ENCODE data around the gene SMIM35.

The SMIM35 gene

GRCh38 chr11:118086913-118087768, at the start of gene SMIM35:
TSS of gene SMIM35 (minus strand) at chr11:118086963. CDS start at chr11:118086757, 206 bp downstream.
- no peak for DNase-seq (ENCODE audit: low spot score)

DNA sequence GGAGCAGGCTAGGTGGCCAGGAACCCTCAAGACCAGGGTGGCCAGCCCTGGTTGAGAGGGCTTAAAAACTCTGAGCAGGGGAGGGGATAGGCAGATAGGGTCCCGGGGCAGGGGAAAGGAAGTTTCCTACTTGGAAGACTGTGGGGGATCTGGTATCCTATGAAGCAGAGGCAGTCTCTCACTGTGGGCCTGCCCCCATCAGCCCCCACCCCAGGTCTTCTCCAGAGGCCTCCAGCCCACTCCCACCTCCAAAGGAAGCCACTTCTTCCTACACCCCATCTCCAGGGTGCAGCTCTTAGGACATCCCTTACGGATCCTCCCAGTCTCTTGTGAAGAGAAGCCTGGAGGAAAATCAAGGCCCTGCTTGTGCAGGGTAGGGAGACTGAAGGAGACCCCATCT, 49.6 kb upstream of the SMIM35 start:
- DNase-seq (ENCODE audit: low spot score): no peak

DNA sequence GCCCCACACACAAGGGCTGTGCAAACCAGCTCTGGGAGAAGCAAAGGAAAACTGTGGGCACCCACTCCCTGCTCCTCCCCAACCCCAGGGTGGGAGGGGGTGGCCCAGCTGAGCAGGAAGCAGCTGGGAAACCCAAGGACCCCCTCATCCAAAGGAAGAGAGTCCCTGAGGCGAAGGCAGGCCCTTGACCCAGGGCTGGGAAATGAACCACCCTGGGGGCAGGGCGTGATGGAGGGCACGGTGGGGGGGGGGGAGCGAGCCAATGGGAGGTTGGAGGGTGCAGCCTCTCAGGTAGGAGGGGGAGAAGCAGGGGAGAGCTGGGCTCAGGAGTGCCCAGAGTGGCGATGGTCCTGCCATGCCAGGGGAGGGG, 49.0 kb upstream of the SMIM35 start:
- no peak for DNase-seq (ENCODE audit: low spot score)

GRCh38 chr11:118135051-118135795, 48.5 kb upstream of the SMIM35 start:
- DNase-seq (ENCODE audit: low spot score): no peak

DNA sequence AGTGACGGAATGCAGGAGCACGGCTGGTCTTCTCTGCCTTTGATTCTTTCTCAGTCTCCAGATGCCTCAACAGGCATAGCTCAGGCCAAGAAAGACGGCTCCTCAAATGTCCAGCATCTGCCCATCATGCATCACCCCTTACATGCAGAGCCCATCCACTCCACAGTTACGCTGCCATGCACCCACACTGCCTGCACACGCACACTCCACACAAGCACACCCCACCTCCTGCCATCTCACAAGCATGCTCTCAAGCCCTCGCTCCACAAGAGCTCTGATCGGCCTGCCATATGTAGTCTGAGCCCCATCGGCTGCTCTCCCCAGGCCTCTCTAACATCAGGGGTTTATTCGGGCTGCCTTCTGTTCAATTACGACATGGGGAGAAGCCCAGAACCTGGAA, 47.1 kb upstream of the SMIM35 start:
- no peak for DNase-seq (ENCODE audit: low spot score)

DNA sequence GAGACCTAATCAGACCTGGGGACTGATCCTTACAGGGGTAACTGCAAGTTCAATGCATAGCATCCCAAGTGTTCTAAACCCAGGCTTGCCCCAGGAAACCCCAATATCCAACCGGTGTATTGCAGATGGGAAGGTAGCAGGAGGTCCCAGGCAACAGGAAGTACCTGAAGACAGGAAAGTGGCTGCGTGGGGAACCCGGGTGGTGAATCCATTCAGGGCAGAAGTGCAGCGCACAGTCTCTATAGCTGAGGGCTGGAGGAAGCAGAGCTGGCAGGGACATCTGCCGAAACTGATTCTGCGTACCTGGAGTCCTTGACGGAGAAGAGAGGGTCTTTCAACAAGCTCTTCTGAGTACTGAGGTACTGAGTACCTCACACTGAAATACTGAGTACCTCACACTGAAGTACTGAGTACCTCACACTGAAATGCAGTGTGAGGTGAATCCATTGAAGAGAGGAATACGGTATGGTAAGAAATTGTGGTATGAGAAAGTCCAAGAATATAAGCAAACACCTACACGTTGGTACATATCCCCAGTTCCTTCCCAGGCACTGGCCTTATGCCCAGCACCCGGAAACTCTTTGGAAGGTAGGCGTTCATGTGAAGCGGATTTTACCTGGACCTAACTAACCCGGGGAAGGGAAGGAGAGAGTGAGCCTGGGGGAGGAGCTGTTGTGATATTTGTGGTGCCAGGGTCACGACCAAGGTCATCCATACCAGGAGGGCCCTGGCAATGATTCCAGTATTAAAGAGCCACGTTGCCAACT, 45.8 kb upstream of the SMIM35 start:
- no peak for DNase-seq (ENCODE audit: low spot score)

- no peak for DNase-seq (ENCODE audit: low spot score)
These were observed 42.9 kb upstream of the SMIM35 start for GRCh38 chr11:118129471-118130172.

GRCh38 chr11:118128721-118129470, 42.1 kb upstream of the SMIM35 start:
- DNase-seq (ENCODE audit: low spot score): no peak

- DNase-seq (ENCODE audit: low spot score): no peak
These were observed 41.5 kb upstream of the SMIM35 start for GRCh38 chr11:118128310-118128709.

DNA sequence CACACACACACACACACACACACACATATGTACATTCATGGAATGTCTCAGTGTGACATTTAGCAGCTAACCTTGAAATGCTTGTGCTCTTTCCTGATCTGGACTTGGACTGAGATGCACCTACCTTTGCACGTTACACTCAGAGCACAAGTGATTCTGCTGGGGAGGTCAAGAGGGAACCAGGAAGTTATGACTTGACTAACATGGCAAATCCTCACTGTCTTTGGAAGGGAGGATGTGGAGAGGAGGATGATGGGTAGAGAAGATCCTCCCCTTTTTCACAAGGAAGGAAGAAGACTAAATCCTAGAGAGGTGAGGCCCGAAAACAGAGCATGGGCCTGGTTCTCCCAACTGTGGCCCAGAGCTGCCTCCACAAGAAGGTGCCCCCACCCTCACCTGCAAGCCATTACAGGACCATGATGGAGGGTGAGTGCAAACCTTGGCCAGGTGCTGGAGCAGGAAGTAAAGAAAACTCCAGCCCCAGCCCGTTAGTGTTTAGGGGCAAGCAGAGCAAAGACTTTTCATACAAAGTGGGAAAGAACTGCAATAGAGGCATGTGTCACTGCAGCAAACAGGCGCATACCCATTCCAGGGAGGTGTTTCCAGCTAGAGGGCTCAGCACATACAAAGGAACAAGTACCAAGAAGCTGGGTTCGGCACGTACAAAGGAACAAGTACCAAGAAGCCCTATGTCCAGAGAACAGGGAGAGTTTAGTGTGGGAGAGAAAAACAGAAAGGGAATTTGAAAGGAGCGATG, 39.5 kb upstream of the SMIM35 start:
- no peak for DNase-seq (ENCODE audit: low spot score)

GRCh38 chr11:118124929-118125535, 38.3 kb upstream of the SMIM35 start:
- no peak for DNase-seq (ENCODE audit: low spot score)

DNA sequence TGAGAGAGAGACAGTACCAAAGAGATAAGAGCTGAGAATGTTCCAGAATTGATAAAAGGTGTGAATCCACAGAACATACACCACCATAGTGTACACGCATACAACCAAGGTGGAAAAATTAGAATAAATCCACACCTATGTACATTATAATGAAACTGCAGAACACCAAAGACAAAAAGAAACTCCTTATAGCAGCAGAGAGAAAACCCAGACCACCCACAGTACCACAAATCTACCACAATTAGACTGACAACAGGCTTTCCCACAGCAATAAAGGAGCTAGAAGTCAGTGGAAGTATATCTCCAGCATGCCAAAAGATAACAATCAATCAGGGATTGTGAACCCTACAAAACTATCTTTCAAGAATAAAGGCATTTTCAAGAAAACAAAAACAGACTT, 34.0 kb upstream of the SMIM35 start:
- no peak for DNase-seq (ENCODE audit: low spot score)

- no peak for DNase-seq (ENCODE audit: low spot score)
These were observed 31.2 kb upstream of the SMIM35 start for GRCh38 chr11:118117790-118118601.

DNA sequence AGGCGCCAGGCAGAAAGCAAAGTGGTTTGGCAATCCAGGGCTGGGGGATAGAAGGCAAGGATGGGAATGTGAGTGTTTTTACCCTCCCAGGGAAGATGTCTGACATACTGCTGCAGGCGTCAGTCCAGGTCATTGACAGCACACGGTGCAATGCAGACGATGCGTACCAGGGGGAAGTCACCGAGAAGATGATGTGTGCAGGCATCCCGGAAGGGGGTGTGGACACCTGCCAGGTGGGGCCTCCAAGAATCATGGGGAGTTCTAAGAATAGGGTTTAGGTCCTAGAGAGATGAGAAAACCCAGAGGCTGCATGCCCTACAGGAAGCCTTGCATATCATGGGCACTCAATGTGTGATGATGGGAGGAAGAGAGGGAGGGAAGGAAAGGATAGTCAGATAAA, 28.3 kb upstream of the SMIM35 start:
- DNase-seq (ENCODE audit: low spot score): no peak

DNA sequence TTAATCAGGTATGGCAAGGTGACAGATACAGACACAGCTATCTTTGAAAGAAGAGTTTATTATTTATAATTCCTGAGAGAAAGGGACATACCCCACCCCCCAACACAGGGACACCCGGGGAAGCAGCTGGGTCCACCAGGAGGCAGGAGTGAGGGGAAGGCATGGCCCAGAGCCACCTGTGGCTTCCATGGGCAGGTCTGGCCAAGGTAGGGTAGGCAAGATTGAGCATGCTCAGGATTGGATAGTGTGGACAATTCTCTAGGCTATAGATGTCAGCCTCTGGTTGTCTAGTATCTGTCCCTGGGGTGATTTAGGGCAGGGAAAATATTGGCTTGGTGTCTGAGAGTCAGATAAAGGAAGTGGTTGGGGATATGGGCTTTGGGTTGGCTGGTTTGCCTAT, 27.5 kb upstream of the SMIM35 start:
- DNase-seq (ENCODE audit: low spot score): no peak

DNA sequence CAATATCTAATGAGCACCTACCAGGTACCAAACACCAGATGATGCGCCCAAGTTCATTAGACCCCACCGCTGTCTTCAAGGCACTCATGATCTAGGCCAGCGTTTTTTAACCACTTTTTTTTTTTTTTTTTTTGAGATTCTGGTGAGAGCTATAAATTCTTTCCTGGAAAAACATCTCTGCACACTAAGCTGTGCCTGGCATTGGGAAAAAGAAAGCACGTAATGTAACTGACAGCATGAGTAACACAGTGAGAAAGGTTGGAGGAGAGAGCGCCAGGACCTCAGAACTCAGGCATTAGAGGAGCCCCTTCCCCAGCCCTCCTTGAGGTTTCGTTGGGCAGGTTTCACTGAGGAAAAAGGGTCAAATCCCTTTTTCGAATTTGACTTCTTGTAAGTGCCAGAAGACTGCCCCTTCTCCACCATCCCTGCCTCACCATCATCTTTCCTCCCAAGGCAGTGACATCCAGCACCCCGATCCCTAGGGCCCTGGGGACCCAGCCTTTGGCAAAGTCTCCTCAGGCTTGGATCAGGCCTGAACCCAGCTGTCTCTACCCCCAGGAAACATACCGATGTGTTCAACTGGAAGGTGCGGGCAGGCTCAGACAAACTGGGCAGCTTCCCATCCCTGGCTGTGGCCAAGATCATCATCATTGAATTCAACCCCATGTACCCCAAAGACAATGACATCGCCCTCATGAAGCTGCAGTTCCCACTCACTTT, 26.1 kb upstream of the SMIM35 start:
- no peak for DNase-seq (ENCODE audit: low spot score)

- no peak for DNase-seq (ENCODE audit: low spot score)
These were observed 24.9 kb upstream of the SMIM35 start for GRCh38 chr11:118111744-118112035.

- DNase-seq (ENCODE audit: low spot score): no peak
These were observed 24.4 kb upstream of the SMIM35 start for GRCh38 chr11:118111019-118111743.

Data from AG08395 (cell line).